HG03520 (cell line): ENCODE data around the gene RBMS3.
"Not testable (repeated sequence)": the region's sequence is repeated elsewhere in the genome, so short reads cannot be mapped to it uniquely, and the experiment has no call there.

Experiments
- ATAC-seq: cut with Tn5 transposase; IDR thresholded peaks from one replicate; pipeline ENCODE4 v1.9.1; 2021; ENCODE audit warnings: mild to moderate bottlenecking, moderate library complexity; ENCODE audit not compliant: unreplicated experiment

Gene RBMS3

DNA sequence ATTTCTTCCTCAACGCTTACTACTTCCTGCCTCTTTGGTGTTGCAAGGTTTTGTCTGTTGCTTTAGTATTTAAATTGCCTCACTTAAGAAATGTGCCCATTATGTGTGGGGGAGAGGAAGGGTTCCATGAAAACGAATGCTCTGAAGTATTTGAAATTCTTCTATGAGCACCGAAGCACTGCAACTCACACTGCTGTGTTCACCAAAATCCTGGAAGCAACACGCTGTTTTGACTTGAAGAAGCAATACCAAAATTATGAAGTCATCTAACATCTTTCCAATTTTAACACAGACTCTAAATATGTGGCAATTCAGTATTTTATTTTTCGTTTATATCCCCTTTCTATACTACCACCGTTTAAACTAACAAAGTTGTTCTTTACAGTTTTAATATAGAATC lies 101.5 kb downstream of the RBMS3 start:
- no peak for ATAC-seq

- ATAC-seq = no peak
These were observed 102.0 kb downstream of the RBMS3 start for GRCh38 chr3:29382845-29383244.

- no peak for ATAC-seq
These were observed 103.8 kb downstream of the RBMS3 start for GRCh38 chr3:29384640-29385039.

- ATAC-seq = no peak
These were observed 104.4 kb downstream of the RBMS3 start for GRCh38 chr3:29385046-29385830.

GRCh38 chr3:29389362-29389761 lies 108.5 kb downstream of the RBMS3 start:
- ATAC-seq = no peak

DNA sequence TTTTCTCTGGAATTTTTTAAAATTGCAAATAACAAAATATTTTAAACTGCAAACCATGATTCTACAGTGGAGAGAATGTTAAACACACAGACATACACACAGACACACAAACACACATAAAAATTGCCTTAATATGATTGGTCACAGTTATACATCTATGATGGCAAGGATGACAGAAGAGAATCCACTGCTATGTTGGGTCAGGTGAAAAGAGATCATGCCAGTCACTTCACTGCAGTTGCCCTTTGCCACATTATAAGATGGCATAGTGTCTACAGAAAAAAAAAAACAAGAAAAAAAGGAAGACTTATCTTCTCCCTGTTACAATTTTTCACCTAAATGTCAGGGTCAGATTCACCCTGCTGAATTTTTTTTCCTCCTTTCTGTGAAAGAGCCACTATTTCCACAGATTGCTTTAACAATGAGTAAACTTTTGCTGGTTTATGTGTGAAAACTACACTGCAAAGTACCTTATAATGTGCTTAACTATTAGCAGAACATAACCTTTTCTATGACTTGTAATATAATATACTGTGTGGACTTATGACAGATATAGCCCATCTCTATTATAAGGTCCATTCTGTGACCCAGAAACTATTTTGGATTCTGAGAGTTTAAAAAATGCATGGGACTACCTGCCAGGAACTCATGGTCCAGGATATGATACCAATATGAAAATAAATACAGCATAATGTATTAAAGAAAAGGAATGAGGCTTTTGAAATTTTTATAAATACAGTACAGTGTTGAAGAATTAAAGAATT lies 111.9 kb downstream of the RBMS3 start:
- no peak for ATAC-seq

DNA sequence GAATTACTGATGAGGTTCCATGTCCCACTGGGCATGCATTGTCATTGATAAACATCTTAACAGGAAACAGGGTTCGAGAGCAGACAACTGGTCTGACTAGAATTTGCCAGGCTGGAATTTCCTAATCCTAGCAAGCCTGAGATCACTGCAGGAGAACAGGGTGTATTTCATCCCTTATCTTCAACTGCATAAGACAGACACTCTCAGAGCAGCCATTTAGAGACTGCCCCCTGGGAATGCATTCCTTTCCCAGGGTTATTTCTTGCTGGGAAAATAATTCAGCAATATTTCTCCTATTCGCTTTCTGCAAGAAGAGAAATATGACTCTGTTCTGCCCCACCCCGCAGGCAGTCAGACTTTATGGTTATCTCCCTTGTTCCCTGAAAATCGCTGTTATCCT lies 113.1 kb downstream of the RBMS3 start:
- ATAC-seq = not testable (repeated sequence)

DNA sequence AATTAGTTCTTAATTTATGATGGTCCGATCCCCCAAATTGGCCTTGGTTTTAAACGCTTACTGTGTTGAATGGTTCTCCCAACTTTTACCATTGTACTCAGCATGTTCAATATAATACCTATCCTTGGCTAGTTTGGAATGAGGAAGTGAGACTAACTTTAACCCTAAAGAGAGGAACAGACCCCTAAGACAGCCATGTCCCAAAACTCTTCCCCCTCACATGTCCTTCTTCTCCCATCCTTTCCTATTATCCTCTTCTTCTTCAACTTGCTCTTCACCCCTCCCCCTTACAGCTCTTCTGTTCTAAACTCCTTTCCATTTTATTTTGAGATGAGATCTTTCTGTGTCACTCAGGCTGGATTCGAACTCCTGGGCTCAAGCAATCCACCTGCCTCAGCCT lies 116.5 kb downstream of the RBMS3 start:
- ATAC-seq = no peak

- no peak for ATAC-seq
These were observed 117.9 kb downstream of the RBMS3 start for GRCh38 chr3:29398787-29399186.

GRCh38 chr3:29406291-29406832 lies 125.5 kb downstream of the RBMS3 start:
- ATAC-seq = no peak

GRCh38 chr3:29408676-29409075 lies 127.8 kb downstream of the RBMS3 start:
- no peak for ATAC-seq

- no peak for ATAC-seq
These were observed 128.5 kb downstream of the RBMS3 start for GRCh38 chr3:29409409-29409808.

DNA sequence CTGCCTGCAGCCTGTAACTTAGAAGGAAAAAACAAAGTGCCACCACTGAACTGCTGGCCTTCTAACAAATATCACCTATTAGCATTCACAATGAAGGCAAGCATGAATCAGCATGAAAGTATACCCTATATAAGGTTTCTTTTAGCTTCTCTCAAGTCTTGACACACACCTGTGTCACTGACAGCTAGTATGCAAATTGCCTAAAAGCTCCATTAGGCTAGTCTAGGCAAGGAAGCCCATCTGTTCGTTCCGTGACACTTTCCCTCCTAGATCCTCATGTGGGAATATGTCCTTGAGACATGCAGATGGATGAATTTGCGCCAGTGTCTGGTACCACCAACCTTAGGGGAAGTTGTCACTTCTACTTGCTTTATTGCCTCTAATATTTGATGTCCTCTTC lies 129.3 kb downstream of the RBMS3 start:
- no peak for ATAC-seq

GRCh38 chr3:29410660-29411405 lies 130.0 kb downstream of the RBMS3 start:
- ATAC-seq = no peak

DNA sequence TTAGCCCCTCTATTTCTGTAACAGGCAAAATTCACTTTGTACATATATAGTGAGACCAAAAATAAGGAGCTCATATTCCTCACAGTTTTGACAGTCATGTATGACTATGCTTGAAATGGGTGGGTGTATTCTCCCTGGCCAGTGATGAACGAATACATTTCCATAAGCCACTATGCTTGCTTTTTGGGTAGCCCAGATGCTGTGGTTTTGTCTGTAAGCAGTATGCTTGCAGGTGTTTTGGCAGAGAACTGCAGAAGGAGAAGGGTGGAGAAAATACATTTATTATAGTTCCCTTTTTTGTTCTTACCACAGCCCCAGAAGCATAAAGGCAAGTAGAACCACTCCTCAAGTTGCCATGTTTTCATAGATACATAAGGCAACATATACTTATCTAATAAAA lies 131.2 kb downstream of the RBMS3 start:
- ATAC-seq = no peak

DNA sequence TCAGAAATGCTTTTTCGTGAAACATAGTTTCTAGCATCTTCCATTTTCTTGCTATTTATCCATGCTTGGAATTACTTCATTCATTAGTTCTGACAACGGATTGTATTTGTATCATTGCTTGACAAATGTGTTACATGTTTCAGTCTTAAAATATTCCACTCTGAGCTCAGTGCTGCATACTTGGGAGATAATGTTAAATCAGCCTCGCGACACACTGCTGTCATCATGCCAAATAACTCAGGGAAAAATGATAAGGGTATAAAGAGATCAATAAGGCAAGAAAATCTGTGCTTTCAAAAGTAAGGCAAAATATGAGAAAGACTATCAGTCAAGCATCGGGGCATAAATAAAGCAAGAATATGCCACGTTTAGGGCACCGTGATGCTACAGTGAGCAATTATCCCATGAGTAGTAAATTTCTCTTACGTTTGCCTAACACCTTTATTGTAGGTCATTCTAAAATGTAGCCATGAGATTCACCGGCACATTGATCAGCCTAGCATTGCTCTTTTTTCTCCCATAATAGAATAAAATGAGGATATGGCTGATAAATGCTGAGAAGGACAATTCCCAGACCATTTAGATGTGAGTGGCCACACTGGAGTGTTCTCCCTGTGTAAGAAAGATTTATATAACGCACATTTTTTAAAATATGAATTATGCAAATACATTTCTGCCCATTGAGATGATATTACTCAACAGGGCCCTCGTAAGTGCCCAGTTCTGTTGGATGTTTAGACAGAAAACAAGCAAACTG lies 133.8 kb downstream of the RBMS3 start:
- no peak for ATAC-seq

DNA sequence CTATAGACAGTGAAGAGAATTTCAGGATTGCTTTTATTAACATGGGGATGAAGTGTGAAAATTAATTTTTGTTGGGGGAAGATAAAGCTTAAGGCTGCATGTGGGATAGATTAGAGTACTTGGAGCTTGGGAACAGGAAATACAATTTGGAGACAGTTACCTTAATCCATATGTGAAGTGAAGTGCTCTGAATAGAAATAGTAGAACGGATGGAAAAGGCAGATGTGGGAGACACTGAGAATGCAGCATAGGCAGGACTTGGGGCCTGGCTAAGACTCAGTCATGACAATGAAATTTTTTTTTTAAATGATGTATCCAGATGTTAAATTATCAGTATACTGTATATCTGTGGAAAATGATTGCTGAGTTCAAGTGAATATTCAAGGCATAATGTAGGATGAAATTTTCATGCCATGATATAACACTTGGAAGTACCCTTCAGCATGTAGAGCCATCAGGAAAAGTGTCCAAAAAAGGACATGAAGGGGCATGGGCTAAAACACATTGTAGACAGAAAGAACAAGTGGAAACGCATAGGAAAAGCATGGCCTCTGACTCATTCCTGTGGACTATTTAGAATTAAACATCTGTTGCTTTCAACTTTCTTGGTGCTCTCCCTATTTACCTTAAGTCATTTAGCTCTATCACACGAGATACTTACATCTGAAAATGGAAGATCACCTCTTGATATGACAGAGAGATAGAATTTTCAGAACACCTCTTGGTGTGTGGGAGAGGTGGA lies 134.8 kb downstream of the RBMS3 start:
- ATAC-seq = no peak

GRCh38 chr3:29416514-29416913 lies 135.6 kb downstream of the RBMS3 start:
- ATAC-seq = no peak

- no peak for ATAC-seq
These were observed 139.2 kb downstream of the RBMS3 start for GRCh38 chr3:29420106-29420505.
